CD4-positive, alpha-beta T cell treated with Interferon gamma for 1 hour (primary cell): ENCODE results near the gene UBE2Q1.
"Not testable (repeated sequence)": the region's sequence is repeated elsewhere in the genome, so short reads cannot be mapped to it uniquely, and the experiment has no call there.

Experiments
- DNase-seq: peaks from one replicate; pipeline ENCODE4 v3.0.0-alpha.2; 2020

The UBE2Q1 gene

DNA sequence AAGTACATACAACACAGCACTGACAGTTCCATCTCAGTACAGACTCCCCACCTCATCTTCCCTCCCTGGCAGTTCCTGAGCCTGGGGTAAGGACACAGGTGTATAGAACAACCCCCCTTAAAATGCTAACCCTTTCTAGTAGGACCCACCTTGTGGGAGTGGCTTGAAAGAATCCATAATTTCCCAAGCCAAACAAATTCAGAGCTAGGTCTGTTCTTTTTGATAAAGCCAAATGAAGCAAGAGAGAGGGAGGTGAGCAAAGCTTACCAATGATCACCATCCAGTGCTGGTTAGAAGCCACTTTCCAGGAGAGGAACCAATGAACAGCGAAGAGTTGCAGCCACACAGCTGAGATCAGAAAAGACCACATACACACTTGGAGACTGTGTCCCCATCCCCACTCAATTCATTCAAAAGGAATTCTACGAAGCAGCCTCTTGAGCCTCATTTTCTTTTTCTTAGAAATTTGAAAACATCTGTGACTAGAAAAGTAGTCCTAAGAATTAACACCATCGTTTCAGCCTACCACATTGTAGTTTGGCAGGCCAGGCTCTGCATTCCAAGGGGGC, 9.2 kb downstream of the UBE2Q1 start:
- no peak for DNase-seq

DNA sequence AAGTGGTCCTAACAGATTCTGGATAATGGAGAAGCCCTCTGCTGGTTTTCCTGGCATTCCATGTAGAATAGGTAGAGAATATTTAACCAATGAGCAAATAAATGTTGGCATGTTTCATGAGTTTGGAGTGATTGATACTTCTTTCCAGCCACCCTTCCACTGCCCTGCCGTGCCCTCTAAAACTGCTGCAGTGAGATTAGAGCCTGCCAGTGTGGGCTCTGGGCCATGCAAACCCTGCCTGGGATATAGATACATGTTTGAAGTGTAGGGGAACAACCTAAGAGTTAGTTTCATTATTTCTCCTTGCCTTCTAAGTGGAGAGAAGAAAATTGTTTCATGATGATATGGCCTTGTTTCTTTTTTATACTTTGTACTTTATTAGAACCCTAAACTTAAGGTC, 10.4 kb downstream of the UBE2Q1 start:
- no peak for DNase-seq

DNA sequence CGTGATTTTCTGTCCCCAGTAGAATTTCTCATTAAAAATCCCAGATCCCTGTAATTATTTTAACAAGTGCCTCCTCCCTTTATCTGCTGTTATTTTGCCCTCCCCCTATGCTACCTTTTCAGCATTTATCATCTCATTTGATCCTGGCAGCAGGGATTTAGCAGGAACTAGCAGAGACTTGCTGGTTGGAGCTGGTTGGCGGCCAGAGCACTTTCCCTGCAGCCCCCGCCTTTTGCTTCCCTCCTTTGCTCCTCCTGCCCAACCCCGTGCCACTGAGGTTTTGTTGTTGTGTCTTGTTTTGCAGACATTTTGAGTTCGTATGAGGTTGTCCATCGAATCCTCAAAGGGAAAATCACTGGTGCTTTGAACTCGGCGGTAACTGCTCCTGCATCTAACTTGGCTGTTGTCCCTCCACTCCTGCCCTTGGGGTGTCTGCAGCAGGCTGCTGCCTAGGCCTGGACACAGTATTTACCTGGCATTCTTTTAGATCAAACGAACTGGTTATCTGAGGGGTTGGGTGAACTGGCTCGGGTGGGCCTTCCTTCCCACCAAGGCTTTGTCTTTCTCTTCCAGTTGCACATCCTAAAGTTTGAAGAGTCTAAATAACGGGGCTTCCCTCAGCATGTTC, 11.2 kb downstream of the UBE2Q1 start:
- DNase-seq = no peak

DNA sequence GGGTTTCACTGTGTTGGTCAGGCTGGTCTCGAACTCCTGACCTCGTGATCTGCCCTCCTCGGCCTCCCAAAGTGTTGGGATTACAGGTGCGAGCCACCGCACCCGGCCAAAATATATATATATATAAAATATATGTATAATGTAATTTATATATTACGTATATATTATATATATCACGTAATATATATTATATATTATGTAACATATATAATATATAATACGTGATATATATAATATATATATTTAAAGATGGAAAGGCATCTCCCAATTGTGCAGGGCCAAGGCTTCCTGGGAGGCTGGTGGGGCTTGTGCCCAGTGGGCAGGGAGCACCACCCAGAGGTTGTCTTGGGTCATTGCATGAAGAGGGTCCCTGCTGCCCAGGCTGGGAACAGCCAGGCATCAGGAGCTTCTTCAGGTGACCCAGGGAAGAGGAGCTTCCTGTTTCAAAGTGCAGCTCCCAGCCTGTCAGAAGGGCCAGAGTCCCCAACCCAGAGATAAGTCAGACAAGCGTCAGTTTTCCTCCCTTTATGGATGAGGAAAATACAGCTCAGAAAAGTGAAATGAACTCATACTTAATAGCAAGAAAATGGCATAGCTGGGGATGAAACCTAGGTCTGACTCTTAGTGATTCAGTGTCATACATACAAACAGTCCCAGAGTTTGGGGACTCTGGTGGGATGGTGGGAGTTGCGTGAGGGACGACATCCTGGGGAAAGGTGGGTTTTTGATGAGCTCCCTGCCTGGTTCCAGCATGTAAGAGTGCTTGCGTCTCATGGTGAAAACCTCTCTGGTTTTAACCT, 12.0 kb downstream of the UBE2Q1 start:
- peak; percentile 51 for DNase-seq

DNA sequence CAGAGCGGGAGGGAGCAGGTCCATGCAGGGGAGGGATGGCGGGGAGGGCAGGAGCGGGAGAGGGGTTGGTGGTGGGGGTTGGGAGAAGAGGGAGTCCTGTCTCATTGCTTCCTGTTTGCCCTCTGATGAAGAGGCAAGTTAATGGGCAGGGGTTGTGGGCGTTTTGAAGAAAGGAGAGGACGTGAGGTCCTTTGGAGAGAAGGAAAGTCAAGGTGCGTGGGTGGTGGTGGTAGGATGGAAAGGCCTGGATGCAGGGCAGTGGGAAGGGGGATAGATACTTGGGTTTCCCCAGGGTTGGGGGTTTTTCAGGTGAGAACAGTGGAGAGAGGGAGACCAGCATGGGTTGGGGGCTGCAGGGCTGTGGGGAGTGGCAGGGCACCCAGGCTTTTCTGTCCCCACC, 17.2 kb downstream of the UBE2Q1 start:
- DNase-seq = no peak

DNA sequence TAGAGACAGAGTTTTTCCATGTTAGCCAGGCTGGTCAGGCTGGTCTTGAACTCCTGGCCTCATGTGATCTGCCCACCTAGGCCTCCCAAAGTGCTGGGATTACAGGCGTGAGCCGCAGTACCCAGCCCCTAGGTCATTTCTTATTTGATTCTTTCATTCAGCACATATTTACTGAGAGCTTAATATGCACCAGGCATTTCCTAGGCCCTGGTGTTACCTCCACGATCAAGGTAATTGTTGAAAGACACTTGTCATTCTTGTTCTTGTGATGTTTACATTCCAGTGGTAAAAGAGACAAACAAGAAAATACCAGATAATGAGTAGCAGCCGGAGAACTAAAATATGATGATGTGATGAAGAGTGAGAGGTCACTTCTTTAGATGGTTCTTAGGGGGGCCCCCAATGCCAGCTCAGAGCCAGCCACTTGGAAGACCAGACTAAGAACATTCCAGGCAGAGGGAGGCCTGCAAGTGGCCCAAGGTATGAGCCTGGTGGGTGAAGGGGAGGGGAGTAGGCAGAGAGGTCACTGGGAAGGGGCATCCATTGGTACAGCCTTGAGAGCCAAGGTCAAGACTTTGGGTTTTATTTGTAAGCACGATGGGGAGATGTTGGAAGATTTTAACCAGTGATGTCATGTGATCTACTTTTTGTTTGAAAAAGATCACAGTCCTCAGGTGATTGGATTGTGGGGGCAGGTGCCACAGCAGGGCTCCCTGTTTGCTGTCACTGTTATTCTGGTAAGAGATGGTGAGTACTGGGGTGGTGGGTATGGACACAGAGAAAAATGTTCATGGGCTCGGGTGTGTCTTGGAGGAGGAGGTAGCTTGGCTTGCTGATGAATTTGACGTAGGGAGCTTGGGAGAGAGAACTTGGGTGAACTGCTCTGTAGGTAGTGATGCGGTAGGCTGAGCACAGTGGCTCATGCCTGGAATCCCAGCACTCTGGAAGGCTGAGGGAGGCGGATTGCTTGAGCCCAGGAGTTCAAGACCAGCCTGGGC, 18.7 kb downstream of the UBE2Q1 start:
- DNase-seq = no peak

DNA sequence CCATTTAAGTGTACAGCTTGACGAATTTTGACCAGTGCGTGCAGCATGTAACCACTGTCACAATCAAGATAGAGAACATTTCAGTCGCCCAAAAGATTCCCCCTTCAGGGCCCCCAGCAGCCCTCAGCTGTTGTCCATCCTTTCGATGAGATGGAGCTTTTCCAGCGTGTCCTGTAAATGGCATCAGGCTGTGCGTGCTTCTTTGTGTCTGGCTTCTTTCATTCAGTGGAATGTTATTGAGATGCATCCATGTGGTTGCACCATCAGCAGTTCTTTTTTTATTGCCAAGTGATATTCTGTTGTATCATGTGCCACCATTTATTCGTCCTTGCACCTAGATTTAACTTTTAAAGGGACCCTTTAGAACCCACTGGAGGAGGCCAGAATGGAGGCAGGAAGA, 21.9 kb downstream of the UBE2Q1 start:
- DNase-seq = no peak

DNA sequence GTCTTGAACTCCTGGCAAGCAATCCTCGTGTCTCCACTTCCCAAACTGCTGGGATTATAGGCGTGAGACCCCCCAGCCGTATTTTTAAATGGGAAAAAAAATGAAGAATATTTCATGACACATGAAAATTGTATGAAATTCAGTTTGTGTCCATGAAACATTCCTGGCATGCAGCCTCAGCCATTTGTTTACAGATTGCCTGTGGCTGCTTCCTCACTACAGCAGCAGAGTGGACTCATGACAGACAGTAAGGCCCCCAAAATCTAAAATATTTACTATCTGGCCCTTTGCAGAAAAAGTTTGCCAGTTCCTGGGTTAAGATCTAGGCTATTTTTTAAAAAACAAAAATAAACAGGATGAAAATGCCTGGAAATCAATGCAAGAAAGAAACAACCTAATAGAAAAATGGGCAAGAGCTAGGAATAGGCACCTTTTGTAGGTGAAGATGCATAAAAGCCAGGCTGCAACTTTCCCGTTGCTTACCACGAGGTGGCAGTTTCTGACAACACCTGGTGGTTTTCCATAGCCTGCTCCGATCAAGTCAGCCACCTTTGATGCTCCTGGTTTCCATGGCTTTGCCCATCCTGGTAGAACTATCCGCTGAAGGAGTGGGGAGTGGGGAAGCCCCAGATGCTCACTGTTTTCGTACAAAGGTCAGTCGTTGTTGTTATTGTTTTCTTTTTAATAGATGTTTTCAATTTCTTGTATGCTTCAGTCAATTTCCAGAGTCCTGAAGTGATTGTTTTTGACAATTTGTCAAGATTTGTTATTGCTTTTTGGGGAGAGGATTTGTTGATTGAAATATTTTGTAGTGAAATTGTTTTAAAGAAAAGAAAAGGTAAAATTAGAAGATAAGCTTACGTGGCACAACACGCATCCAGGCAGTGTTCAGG, 24.3 kb downstream of the UBE2Q1 start:
- no peak for DNase-seq

DNA sequence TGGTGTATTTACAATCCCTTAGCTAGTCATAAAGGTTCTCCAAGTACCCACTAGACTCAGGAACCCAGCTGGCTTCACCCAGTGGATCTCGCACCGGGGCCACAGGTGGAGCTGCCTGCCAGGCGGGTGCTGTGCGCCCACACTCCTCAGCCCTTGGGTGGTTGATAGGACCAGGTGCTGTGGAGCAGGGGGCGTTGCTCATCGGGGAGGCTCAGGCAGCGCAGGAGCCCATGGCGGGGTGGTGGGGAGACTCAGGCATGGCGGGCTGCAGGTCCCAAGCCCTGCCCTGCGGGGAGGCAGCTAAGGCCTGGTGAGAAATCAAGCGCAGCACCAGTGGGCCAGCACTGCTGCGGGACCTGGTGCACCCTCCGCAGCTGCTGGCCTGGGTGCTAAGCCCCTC, 26.5 kb downstream of the UBE2Q1 start:
- not testable (repeated sequence) for DNase-seq

DNA sequence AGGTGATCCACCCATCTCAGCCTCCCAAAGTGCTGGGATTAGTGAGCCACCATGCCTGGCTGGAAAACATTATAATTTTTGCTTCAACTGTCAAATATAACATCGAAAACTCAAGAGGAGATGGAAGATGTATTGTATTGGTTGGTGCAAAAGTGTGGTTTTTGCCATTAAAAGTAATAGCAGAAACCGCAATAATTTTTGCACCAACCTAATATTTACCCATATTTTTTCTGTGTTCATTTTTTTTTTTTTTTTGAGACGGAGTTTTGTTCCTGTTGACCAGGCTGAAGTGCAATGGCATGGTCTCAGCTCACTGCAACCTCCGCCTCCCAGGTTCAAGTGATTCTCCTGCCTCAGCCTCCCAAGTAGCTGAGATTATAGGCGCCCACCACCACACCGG, 29.2 kb downstream of the UBE2Q1 start:
- no peak for DNase-seq

DNA sequence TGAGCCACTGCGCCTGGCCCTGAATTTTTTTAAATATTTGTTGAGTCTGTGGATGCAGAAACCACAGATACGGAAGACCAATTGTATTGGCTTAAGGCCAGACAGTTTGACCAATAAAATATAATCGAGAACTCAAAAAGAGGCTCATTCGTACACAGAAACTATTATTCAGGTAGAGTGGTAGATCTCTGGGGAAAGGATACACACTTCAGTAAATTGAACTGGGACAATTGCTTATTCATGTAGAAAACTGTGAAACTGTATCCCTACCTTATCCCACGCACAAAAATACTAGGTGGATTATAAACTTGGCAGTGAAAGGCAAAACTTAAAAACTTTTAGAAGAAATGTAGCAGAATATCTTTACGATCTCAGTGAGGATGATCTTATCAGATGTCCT, 31.3 kb downstream of the UBE2Q1 start:
- DNase-seq = no peak

DNA sequence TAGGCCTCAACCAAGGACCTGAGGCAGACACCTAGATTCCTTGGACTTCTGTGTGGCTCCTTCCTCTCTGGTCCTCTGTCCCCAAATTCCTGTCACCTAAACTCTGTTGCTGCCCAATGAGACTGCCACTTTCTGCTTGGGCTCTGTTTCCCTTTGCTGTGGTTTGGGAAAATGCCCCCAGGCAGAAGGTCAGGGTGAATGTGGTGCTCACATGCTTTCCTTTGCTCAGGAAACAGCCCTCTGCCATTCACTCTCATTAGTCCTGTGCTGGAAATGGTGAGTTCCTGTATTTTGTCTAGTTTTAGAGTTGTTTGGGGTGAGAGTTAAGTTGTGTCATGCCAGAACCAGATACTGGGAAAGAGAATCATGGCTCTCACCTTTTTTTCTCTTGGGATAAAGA, 33.6 kb downstream of the UBE2Q1 start:
- DNase-seq = no peak

DNA sequence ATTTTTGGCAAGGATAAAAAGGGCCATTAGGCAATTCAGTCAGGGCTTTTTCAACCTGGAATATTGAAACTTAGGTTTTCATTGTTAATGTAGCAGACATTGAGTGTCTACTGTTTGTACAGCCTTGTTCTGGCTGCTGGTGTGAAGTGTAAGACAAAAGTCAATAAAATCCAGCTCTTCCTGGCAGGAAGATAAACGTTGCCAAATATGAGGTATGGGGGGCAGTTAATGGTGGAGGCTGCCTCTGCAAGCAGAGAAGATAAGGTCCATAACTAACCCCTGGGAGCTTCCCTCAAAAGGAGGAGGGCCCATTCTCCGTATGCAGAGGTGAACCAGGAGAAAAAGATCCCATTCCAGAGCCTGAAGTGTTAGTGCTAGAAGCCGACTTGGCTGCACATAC, 36.8 kb downstream of the UBE2Q1 start:
- no peak for DNase-seq

DNA sequence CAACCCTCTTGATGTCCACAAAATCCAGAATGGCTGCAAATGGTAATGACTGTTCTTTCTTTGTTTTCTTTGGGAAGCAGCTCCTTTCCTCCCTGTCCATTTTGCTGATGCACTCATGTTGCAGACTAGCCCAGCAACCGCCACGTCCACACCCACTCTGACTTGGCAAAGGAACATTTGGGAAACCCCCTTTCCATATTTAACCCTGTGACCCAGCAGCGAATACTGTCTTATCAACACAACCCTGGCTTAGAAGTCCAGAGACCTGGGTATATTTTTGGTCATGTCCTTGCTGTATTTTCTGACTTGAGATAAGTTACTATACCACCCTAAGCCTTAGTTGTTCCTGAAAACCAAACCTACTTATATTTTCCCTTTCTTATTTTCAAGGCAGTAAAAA, 38.1 kb downstream of the UBE2Q1 start:
- no peak for DNase-seq

DNA sequence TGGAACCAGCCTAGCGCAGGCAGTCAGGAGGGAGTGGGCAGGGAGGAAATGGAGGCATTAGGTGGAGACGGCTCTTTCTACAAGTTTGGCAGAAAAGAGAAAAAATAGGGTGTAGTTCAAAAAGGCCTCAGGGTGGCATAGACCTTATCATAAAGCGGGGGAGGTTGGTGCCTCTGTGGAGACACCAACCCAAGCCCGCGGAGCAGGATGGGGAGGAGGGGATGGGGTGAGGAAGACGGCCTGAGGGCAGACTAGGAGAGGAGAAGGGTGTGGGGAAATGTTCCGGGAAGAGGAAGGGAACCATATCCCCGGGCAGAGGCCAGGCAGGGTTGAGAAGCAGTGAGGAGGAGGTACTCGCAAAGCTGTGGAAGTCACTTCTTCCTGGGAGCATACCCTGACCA, 38.9 kb downstream of the UBE2Q1 start:
- no peak for DNase-seq

DNA sequence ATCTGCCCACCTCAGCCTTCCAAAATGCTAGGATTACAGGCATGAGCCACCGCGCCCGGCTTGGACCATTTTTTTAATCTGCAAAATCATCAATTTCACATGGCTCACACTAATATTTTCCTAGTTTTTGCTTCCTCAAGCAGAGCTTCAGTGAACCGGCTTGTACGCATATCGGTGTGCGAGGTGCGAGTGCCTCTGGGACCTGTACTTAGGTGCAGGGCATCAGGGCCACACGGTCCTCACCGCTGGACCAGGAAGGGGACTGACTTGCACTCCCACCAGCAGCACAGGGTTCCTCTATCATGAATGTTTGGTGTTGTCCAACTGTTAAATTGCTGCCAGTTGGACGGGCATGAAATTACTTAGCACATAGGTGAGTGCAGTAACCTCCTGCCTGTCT, 40.8 kb downstream of the UBE2Q1 start:
- no peak for DNase-seq

DNA sequence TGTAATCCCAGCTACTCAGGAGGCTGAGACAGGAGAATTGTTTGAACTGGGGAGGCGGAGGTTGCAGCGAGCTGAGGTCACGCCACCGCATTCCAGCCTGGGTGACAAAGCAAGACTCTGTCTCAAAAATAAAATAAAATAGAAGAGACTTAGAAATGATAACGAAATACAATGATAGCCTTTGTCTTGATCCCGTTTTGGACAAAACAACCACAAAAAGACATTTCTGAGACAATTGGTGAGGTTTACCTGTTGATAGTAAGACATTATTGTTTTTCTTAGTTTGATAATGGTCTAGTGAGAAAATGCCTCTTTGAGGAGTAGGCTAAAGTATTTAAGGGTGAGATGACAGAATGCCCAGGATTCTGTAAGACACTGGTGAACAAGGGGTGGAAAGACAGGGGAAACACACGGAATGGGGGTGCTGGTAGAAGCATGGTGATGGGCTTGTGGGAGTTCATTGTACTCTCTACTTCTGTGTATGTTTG, 44.4 kb downstream of the UBE2Q1 start:
- no peak for DNase-seq

DNA sequence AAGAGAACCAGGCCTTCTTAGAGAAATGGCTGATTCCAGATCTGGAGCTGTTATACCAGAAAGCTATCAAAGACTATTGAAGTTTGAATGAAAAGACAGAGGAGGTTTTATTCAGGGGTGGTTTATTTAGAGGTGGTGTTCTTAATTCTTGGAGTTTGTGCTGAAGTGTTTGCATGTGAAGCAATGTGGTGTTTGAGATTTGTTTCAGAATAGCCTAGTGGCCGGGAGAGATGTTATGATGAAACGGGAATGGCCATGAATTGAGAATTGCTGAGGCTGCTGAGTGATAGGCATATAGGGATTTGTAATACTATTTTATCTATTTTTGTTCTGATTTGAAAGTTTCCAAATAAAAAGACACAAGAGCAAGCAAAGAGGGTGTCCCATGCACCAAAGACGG, 45.7 kb downstream of the UBE2Q1 start:
- no peak for DNase-seq

DNA sequence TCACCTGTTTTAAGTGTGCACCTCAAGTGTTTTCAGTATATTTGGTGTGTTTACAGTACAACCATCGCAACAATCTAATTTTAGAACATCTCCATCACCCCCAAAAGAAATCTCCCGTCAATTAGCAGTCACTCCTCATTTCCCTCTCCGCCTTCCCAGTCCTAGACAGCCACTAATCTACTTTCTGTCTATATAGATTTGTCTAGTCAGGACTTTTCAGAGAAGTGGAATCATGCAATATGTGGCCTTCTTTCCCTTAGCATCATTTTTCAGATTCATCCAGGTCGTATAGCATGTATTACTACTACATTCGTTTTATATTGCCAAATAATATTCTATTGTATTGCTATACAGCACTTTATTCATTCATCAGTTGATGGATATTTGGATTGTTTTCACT, 54.6 kb downstream of the UBE2Q1 start:
- no peak for DNase-seq

DNA sequence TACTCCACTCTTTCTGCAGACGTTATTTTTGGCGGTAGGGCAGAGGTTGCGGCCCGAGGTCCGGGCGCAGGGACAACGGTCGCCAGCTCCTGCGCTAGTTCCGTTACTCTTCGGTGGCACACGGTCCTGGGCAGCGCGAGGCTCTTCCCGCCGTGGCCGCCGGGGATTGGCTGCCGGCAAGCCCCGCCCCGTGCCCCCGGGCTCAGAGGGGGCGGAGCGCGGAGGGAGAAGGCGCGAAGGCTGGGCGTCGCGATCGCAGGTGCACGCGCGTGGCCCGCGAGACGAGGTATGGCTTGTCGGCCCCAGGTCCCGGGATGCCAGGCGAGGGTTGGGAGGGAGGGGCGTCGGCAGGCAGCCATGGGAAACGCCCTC, 55.7 kb downstream of the UBE2Q1 start:
- no peak for DNase-seq

DNA sequence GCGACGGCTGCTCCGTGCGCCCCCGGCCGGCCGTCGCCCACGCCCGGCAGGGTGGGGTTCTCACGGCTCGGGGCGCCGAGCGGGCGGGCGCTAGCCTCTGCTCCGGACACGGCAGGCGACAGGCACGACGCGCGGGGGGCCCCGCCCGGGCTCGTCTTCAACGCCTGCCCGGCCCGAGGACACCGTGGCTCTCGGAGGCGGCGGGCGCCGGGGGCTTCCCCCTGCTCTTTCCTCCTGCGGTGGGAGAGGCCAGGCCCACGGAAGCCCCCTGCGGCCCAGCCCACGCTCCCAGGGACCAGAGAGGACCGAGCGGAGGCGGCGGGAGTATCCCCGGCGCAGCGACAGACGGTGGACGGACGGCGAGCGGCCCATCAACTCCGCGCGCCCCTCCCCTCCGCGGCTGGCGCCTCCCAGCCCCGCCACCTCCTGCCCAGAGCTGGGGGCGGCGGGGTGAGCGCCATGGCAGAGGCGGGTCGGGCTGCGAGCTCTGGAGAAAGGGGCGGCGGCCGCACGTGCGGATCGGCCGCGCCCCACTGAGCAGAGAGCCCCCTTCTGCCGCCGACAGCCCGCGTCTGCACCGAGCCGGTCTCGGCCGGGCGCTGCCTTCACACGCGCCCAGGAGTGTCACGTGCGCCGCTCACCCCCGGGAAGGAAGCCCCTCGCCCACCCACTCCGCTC, 56.3 kb downstream of the UBE2Q1 start, which contains the start of the genes SHE and TDRD10:
Gene SHE, minus strand, starts transcription at position 347 of the 678 bp plus-strand sequence. CDS start 386 bp downstream, outside the sequence.
Gene TDRD10, plus strand, starts transcription at position 154 of the 678 bp plus-strand sequence. CDS start 4,685 bp downstream, outside the sequence.
- no peak for DNase-seq
